D341Med (cell line): Measurements from ENCODE around the gene MRPS11.
A peak's percentile ranks its signal among the peaks of the same experiment; 100 is the strongest.
"Not testable (repeated sequence)": the region's sequence is repeated elsewhere in the genome, so short reads cannot be mapped to it uniquely, and the experiment has no call there.

Source experiments
- DNase-seq: peaks from one replicate; pipeline ENCODE4 v3.0.0; 2012; ENCODE audit warnings: low spot score

Gene MRPS11

DNA sequence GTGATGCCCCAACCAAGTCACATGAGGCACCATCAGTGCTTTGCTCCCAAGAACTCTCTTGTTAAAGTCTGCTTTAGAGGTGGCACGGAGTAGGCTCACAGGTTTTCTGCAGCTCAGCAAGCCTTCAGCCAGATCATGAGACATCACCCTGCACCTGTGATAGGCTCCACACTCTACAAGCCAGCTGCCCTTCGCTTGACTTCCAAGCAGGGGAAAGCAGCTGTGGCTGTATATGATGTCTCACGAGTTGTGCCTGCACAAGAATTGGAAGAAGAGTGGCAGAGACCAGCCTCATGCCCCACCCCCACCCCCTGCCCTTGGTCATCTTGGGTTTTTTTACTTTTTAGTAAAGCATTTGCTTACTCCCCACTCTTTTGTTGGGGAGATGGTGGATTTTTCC lies 22.5 kb downstream of the MRPS11 start:
- no peak for DNase-seq

DNA sequence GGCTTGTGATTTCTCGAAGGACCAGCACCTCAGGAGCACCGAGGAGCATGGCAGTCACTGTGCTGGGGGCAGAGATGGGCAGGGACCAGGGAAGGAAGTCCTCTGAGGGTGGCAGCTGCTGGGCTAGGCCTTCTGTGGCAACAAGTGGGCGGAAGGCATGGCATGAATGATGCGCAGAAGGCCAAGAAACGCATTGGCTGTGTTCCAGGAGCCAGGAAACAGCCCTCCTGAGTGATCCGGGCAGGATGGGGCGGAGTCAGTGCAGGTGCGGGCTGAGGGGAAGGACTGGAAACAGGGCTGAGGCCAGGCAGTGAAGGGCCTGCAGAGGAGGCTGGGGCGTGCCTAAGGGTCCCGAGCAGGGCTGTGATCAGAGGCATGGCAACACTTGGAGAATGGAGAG lies 23.6 kb downstream of the MRPS11 start:
- no peak for DNase-seq

GRCh38 chr15:88493844-88494243 lies 26.3 kb downstream of the MRPS11 start:
- peak; percentile 66 for DNase-seq

DNA sequence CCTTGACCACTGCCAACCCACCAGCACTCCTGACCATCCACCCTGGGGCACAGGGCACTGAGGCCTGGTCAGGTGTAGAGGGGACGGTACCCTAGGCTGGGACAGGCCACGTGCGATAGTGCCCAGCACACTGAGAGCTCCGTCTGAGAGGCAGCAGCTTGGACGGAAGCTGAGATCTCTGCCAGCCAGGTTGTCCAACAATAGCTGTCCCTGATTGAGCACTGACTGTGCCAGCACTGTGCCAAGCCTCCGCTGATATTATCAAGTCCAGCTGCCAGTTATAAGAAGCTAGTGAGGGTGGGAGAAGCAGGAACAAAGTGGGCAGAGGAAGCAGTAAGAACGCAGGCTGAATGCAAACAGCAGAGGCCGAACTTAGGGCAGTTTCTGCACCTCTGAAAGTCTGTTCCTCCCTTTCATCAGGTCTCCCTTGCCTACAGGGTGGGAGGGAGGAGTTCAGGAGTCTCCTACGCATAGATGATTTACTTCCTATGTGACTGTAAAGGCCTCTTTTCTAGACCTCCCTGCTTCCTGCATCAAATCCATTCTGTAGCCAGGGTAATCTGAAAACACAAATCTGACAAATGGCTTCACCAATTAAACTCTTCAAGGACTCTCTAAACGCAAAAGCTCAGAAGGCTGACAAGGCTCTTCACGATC lies 29.7 kb downstream of the MRPS11 start:
- no peak for DNase-seq

DNA sequence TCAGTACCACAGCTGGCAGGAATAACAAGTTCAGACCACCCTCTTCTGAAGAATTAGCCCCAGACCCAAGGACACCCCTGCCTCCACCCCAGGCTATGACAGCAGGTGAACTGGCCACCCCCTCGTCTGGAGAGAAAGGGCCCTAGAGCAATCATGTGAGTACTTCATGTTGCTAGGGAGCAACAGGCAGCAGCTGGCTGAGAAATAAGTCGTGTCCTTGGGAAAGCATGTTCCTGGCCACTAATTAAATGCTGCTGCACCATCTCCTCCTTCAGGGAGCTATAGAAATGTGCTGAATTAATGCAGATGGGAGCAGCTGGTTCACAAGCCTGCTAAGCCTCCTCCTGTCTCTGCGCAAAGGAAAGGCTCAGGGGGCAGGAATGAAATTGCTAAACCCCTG lies 31.5 kb downstream of the MRPS11 start:
- DNase-seq = peak; percentile 62

- no peak for DNase-seq
These were observed 36.9 kb downstream of the MRPS11 start for GRCh38 chr15:88504445-88504844.

DNA sequence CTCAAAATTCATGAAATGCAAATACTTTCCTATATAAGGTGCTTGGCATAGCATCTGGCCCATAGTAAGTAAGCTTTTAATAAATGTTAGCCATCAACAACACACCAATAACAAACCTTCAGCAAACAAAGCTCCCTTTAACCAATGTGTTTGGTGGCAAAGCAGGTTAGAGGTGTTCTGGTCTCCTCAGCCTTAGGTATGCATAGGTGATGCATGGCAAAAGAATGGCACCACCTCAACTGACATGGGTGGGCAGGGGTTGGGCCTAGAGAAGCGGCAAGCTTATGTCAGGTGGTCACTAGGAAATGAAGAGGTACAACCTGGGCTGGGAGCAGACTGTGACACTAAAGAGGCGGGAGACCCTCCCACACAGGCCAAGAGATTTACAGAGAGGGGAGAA lies 38.2 kb downstream of the MRPS11 start:
- no peak for DNase-seq

DNA sequence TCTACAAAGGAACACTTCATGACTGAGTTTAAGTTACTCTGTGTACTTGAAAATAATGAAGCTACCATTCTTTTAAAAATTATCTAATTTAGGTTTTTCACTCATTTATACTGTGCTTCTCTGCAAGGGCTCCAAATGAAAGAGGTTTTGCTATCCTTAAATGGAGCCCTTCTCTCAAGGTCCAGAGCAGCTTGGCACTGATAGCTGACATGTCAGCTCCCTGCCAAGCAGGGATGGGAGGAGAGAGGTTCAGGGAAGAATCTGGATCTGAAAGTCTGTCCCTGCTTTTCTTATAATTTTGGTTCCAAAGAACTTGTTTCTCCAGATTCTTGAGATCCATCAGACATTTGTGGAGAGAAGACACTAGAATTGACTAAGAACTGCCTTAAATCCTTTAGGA lies 39.1 kb downstream of the MRPS11 start:
- no peak for DNase-seq

DNA sequence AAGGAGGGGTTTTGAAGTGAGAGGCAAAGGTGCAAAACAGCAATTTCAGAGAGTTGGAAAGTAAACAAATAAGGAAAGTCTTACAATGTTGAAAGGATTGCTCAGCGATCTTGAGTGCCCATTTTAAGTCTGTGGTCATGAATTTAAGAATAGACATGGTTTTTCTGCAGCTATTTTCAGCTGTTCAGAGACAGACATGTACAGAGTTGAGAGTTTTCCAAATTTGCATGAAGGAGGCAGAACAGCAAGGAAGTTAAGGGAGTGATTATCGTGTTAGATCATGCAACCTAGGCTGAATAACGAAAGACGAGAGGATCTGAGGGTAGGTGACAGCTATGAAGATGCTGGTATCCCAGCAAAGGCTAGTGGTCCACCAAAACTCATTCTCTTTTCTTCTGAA lies 41.8 kb downstream of the MRPS11 start:
- no peak for DNase-seq

DNA sequence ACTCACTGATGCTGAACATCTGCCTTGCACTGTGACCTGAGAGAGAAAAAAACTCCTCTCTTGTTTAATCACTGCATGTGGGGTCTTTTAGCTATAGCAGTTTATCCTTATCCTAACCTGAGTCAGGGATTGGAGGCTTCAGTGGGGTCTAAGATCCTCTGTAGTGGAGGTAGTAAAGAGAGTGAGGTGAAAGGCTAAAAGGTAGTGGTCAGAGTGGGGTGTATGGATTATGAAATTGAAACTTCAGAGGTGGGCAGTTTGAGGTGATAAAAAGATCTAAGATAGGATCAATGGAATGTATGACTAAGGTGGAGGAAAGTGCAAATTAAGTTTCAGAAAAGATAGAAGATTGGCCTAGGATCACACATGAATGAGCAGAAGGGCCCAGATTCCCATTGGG lies 42.5 kb downstream of the MRPS11 start:
- no peak for DNase-seq

DNA sequence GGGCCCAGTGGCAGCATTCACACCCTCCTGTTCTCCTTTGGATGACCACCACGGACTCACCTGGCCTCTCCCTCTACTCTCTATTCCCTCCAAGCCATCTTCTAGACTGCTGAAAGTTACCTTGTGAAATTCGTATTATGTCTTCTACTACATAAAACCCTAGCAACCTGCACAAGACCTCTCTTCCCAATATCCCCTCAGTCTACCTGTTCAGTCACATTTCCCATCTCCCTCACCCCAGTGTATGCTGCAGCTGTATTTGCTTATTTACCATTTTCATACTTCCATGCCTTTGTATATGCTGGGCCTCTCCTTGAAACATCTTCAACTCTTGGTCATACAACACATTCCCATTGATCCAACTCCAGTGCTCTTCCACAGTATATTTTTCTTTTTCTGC lies 43.7 kb downstream of the MRPS11 start:
- DNase-seq = no peak

GRCh38 chr15:88512078-88512477 lies 44.6 kb downstream of the MRPS11 start:
- DNase-seq = no peak

GRCh38 chr15:88512601-88513000 lies 45.1 kb downstream of the MRPS11 start:
- no peak for DNase-seq

DNA sequence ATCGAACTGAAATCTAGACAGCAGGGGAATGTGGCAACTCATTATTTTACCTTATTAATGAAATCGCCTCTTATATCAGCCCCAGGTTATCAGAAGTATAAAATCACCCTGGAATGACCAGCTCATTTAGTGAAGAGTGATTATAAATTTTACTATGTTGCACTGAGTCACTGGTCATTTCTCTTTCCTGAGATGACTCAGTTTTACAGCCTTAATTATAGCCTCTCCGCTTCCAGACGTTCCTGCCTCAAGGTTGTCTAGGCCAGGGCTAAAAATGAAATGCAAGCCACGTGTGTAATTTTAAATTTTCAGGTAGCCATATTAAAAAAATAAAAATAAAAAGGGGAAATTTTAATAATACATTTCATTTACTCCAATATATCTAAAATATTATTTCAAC lies 45.7 kb downstream of the MRPS11 start:
- no peak for DNase-seq

GRCh38 chr15:88518903-88519302 lies 51.4 kb downstream of the MRPS11 start:
- no peak for DNase-seq

DNA sequence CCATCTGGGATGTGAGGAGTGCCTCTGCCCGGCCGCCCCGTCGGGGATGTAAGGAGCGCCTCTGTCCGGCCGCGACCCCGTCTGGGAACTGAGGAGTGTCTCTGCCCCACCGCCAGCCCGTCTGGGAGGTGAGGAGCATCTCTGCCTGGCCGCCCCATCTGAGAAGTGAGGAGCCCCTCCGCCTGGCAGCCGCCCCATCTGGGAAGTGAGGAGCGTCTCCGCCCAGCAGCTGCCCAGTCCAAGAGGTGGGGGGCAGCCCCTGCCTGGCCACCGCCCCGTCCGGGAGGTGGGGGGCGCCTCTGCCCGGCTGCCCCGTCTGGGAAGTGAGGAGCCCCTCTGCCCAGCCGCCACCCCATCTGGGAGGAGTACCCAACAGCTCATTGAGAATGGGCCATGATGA lies 56.6 kb downstream of the MRPS11 start:
- not testable (repeated sequence) for DNase-seq

DNA sequence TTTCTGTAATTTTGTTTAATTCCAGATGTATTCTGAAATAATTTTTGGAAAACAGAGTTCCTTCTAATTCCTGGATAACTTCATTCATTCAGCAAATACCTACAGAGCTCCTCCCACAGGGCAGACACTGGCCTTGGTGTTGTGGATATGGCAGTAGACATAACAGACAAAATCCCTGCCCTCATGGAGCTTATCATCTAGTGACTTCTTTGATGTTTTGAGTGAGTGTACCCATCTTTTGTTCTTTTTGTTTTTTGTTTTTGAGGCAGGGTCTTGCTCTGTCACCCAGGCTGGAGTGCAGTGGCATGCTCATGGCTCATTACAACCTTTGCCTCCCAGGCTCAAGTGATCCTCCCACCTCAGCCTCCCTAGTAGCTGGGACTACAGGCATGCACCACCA lies 57.9 kb downstream of the MRPS11 start:
- DNase-seq = no peak

DNA sequence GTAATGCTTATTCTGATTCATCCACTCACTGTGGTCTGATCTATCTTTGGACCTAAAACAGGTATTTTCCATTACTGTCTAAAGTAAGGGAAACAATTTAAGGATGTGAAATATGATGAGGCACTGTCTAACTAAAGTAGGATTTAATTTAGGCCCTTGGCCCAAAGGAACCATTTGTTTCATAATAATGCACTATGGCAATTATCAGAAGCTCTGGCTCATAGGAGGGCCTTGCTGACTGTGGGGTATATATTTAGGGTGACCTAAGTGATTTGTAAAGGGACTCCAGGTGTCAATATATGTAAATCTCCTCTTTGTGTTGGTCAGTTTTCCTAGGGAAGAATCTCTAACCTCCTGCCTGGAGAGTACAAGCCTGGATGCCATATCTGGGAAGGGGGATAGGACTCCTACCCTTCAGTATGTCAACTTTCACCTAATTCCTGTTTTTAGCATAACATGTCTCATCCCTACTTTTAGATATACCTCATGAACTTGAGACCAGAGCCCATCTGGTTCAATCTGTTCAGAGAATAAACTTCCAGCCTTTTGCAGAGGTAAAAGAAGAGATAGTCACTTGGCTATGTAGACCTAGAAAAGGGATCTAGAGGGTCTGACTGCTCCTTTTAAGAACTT lies 58.9 kb downstream of the MRPS11 start:
- DNase-seq = no peak

DNA sequence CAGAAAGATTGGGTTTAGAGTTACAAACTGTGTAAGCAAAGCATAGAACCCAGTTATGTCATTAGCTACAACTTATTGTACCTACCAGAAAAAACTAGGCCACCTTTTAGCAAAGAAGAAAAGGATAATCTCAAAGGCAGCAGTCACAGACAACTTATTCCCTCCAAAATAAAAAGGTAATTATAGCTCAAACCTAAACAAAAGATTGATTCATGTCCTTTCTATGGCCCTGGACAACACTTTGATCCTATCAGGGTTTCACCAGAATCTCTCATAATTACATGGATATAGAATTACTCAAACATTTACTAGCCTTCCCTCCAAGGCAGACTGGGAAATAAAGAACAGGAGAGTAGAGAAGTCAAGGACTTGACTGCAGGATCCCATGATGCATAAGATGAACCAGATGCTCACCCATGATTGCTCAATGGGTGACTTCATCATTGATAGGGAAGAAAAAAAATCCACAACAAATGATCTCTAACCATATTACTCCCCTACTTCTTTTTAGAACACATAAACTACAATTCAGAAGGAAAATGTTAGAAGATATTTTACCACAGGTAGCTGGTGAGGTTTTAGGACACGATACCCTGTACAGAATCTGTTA lies 61.6 kb downstream of the MRPS11 start:
- DNase-seq = no peak
